GM19467 (cell line): ENCODE data around the gene SOST.

Source experiments
- ATAC-seq: cut with Tn5 transposase; IDR thresholded peaks from one replicate; pipeline ENCODE4 v1.9.1; 2021; ENCODE audit warnings: mild to moderate bottlenecking, moderate library complexity; ENCODE audit not compliant: unreplicated experiment

SOST gene

GRCh38 chr17:43774304-43775250 lies 16.0 kb upstream of the SOST start:
- ATAC-seq: no peak

- no peak for ATAC-seq
These were observed 14.5 kb upstream of the SOST start for GRCh38 chr17:43772877-43773648.

- no peak for ATAC-seq
These were observed 12.9 kb upstream of the SOST start for GRCh38 chr17:43771463-43771862.

- no peak for ATAC-seq
These were observed 12.4 kb upstream of the SOST start for GRCh38 chr17:43770957-43771356.

- ATAC-seq: no peak
These were observed 11.3 kb upstream of the SOST start for GRCh38 chr17:43769859-43770258.

GRCh38 chr17:43769426-43769825 lies 10.8 kb upstream of the SOST start:
- ATAC-seq: no peak

GRCh38 chr17:43768943-43769342 lies 10.4 kb upstream of the SOST start:
- ATAC-seq: no peak

- no peak for ATAC-seq
These were observed 9.8 kb upstream of the SOST start for GRCh38 chr17:43768382-43768781.

- ATAC-seq: no peak
These were observed 9.1 kb upstream of the SOST start for GRCh38 chr17:43767713-43768059.

GRCh38 chr17:43767053-43767712 lies 8.6 kb upstream of the SOST start:
- no peak for ATAC-seq

- no peak for ATAC-seq
These were observed 7.9 kb upstream of the SOST start for GRCh38 chr17:43766413-43767052.

- no peak for ATAC-seq
These were observed 1.8 kb upstream of the SOST start for GRCh38 chr17:43760254-43760852.

GRCh38 chr17:43759836-43760235 lies 1.2 kb upstream of the SOST start:
- ATAC-seq: no peak

GRCh38 chr17:43758086-43758485 lies 505 bp downstream of the SOST start:
- ATAC-seq: no peak

GRCh38 chr17:43757171-43757660 lies 1.4 kb downstream of the SOST start:
- no peak for ATAC-seq

- ATAC-seq: no peak
These were observed 2.4 kb downstream of the SOST start for GRCh38 chr17:43756201-43756600.

GRCh38 chr17:43755389-43755875 lies 3.2 kb downstream of the SOST start:
- no peak for ATAC-seq

GRCh38 chr17:43754947-43755346 lies 3.6 kb downstream of the SOST start:
- ATAC-seq: no peak

GRCh38 chr17:43753493-43754129 lies 5.0 kb downstream of the SOST start:
- no peak for ATAC-seq

- ATAC-seq: no peak
These were observed 8.4 kb downstream of the SOST start for GRCh38 chr17:43750153-43750552.
